Measurements from ENCODE around the gene HMX1. TPM values are rescaled to one million over a fixed set of nuclear protein-coding genes. Genes with fewer than 3 reads are reported as not detected.

The HMX1 gene
- total RNA-seq, 2 experiments from 2014 or later = not detected

GRCh38 chr4:8913858-8914460, 42.3 kb upstream of the HMX1 start:
- no peak overlapping the region for H3K27ac Mint-ChIP-seq
- CTCF ChIA-PET = no interaction called here
- no peak for DNase-seq

DNA sequence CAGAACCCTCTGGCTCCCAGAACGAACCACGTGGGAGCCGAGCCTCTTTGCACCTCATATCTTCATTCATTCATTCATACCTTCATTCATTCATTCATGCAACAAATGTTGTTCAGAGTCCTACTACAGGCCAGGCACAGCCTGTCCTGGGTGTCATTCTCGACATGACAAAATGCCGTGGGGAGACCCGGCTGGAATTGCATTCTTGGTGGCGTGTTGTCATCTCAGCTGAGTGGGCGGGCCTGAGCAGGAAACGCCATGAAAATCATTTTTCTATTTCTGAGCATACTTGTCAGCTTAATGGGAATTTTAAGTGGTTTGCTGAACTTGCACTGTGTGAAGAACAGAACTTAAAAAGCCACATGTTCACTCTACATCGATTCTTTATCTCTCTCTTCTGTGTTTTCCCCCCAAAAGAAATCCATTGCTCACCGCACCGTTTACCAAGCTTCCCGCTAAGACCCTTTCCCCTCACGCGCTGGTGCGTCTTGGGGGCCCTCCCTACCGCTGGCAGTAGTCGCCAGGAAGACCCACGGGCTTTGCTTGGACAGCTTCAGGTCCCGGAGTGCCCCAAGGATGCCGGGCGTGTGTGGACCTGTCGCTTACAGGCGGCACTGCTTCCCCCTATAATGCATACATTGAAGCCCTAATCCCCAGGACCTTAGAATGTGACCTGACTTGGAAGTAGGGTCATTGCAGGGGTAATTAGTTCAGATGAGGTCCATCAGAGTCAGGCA, 41.6 kb upstream of the HMX1 start:
- no peaks in the 10 kb centered on the region for H3K27me3 Mint-ChIP-seq (ENCODE audit: low read depth)
- H3K36me3 Mint-ChIP-seq (ENCODE audit: low read depth) = no peaks in the 10 kb centered on the region
- ATAC-seq = no peak
- CTCF ChIA-PET = no interaction called here
- no peaks in the 10 kb centered on the region for H3K9me3 Mint-ChIP-seq (ENCODE audit: insufficient read depth)
- H3K4me3 Mint-ChIP-seq = no peak overlapping the region
- DNase-seq = no peak
- POLR2A ChIA-PET = no interaction called here
- no peaks in the 10 kb centered on the region for H3K4me1 Mint-ChIP-seq (ENCODE audit: low read depth)
- H3K27ac Mint-ChIP-seq = no peak overlapping the region

More at GRCh38 chr4:8913858-8914460, 42.3 kb upstream of the HMX1 start:
- Mint-ChIP-seq H3K27me3 (ENCODE audit: low read depth) (no peaks in the 10 kb centered on the region), H3K36me3 (ENCODE audit: low read depth) (no peaks in the 10 kb centered on the region), H3K4me1 (ENCODE audit: low read depth) (no peaks in the 10 kb centered on the region), H3K4me3 (no peak overlapping the region), H3K9me3 (ENCODE audit: insufficient read depth) (no peaks in the 10 kb centered on the region)
- no peak for ATAC-seq
- POLR2A ChIA-PET = no interaction called here

DNA sequence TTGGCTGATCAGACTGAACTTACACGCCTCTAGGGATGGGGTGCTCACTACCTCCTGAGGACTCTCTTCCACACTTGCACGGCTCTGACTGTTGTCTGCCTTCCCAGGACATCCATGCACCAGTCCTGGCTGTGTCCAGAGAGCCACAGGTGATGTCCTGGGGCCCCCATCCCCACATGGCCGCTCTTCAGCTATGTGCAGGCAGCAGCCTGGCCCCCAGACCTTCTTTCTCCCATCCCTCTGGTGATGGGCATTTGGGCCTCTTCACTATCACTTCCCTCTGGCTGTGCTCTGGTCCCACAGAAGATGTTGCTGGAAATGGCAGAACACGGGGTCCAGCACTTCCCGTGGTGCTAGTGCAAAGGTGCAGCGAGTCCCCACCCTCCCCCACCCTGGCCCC, 40.9 kb upstream of the HMX1 start:
- no peaks in the 10 kb centered on the region for H3K27me3 Mint-ChIP-seq (ENCODE audit: low read depth)
- H3K9me3 Mint-ChIP-seq (ENCODE audit: insufficient read depth) = no peaks in the 10 kb centered on the region
- CTCF ChIA-PET = no interaction called here
- DNase-seq (no peak), ATAC-seq (no peak)
- POLR2A ChIA-PET = no interaction called here
- H3K27ac Mint-ChIP-seq = no peak overlapping the region
- no peaks in the 10 kb centered on the region for H3K4me1 Mint-ChIP-seq (ENCODE audit: low read depth)
- H3K36me3 Mint-ChIP-seq (ENCODE audit: low read depth) = no peaks in the 10 kb centered on the region
- H3K4me3 Mint-ChIP-seq = no peak overlapping the region

DNA sequence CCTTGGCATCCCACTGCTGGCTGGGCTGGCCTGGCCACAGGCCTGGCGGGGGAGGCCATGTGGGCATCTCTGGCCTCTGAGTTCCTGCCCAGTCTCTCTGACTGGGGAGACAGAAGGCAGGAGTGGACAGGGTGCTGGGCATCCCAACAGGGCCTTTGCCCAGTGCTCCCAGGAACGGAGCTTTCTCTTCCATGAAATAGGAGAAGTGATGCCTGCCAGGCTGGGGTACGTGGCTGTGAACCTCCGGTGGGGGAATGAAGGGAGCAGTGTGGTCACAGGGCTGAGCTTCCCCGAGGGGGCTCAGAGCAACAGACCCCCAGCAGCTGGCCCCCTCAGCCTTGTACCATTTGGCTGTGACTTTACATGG, 40.4 kb upstream of the HMX1 start:
- H3K9me3 Mint-ChIP-seq (ENCODE audit: insufficient read depth) = no peaks in the 10 kb centered on the region
- CTCF ChIA-PET = no interaction called here
- ATAC-seq (no peak), DNase-seq (no peak)
- no peaks in the 10 kb centered on the region for H3K4me1 Mint-ChIP-seq (ENCODE audit: low read depth)
- no peak overlapping the region for H3K27ac Mint-ChIP-seq
- H3K4me3 Mint-ChIP-seq = no peak overlapping the region
- H3K27me3 Mint-ChIP-seq (ENCODE audit: low read depth) = no peaks in the 10 kb centered on the region
- POLR2A ChIA-PET = no interaction called here
- no peaks in the 10 kb centered on the region for H3K36me3 Mint-ChIP-seq (ENCODE audit: low read depth)

- H3K4me1 Mint-ChIP-seq (ENCODE audit: low read depth) = no peaks in the 10 kb centered on the region
- ChIA-PET POLR2A (no interaction called here), CTCF (no interaction called here)
- no peak for DNase-seq
- H3K4me3 Mint-ChIP-seq = no peak overlapping the region
- no peaks in the 10 kb centered on the region for H3K9me3 Mint-ChIP-seq (ENCODE audit: insufficient read depth)
- no peaks in the 10 kb centered on the region for H3K36me3 Mint-ChIP-seq (ENCODE audit: low read depth)
- no peaks in the 10 kb centered on the region for H3K27me3 Mint-ChIP-seq (ENCODE audit: low read depth)
- no peak overlapping the region for H3K27ac Mint-ChIP-seq
- no peak for ATAC-seq
Observed at GRCh38 chr4:8911316-8912088, 39.9 kb upstream of the HMX1 start.

DNA sequence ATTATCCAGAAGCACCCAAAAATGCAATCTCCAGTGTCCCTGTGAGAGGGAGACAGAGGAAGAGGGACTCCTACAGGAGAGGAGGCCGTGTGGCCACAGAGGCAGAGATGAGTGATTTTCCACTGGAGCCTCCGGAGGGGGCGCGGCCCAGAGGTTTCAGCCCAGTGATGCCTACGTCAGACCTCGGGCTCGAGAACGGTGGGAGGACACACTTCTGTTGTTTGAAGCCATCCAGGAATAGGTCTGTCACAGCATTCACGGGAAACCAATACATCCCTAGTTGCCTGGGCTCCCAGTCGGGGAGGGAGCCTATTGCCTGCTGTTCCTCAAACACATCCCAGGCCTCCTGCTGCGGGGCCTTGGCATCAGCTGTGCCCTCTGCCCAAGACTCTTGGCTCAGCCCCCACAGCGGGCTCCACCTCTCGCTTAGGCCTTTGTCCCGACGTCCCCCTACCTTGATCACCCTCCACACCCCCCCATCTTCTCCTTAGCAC, 39.2 kb upstream of the HMX1 start:
- no peak overlapping the region for H3K27ac Mint-ChIP-seq
- H3K4me1 Mint-ChIP-seq (ENCODE audit: low read depth) = no peaks in the 10 kb centered on the region
- H3K36me3 Mint-ChIP-seq (ENCODE audit: low read depth) = no peaks in the 10 kb centered on the region
- CTCF ChIA-PET = no interaction called here
- no peaks in the 10 kb centered on the region for H3K9me3 Mint-ChIP-seq (ENCODE audit: insufficient read depth)
- ATAC-seq (no peak), DNase-seq (no peak)
- no peaks in the 10 kb centered on the region for H3K27me3 Mint-ChIP-seq (ENCODE audit: low read depth)
- POLR2A ChIA-PET = no interaction called here
- no peak overlapping the region for H3K4me3 Mint-ChIP-seq

DNA sequence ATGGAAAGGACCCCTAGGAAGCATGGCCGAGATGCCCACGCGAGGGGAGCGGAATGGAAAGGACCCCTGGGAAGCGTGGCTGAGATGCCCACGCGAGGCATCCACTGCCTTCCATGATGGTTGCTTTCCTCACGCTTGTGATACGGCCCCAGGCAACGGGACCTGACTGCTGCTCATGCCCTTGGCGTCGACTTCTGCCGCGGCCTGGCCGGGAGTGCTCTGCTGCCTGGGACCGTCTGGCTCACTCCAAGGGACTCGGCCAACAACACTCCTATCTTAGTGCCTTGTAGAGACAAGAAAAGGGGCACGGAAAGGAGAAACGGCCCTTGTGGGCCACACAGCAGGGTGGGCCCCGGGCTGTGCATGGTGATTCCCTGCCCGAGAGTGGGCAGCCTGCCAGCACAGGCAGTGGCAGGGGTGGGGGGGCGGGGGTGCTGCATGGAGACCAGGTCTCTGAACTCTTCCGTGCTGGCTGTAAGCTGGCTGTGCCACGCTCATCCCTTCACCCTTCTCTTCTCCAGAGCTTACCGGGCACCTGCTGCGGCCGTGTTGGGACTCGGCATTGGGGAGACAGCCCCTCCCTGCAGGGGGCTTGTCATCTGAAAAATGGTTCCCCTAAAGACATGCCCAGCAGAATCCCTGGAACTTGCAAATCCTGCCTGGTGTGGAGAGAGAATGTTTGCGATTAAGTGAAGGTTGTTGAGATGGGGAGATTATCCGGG, 38.6 kb upstream of the HMX1 start:
- DNase-seq (no peak), ATAC-seq (no peak)
- Mint-ChIP-seq H3K27ac (no peak overlapping the region), H3K36me3 (ENCODE audit: low read depth) (no peaks in the 10 kb centered on the region), H3K4me3 (no peak overlapping the region), H3K9me3 (ENCODE audit: insufficient read depth) (no peaks in the 10 kb centered on the region), H3K27me3 (ENCODE audit: low read depth) (no peaks in the 10 kb centered on the region), H3K4me1 (ENCODE audit: low read depth) (no peaks in the 10 kb centered on the region)
- ChIA-PET POLR2A (no interaction called here), CTCF (no interaction called here)

- H3K27ac Mint-ChIP-seq = no peak overlapping the region
- no peaks in the 10 kb centered on the region for H3K27me3 Mint-ChIP-seq (ENCODE audit: low read depth)
- no peaks in the 10 kb centered on the region for H3K9me3 Mint-ChIP-seq (ENCODE audit: insufficient read depth)
- no peaks in the 10 kb centered on the region for H3K4me1 Mint-ChIP-seq (ENCODE audit: low read depth)
- DNase-seq (no peak), ATAC-seq (no peak)
- H3K36me3 Mint-ChIP-seq (ENCODE audit: low read depth) = no peaks in the 10 kb centered on the region
- ChIA-PET CTCF (no interaction called here), POLR2A (interaction anchor here (0.6 kb wide), 1 partner anchor 76 kb away, joined by 3 read pairs; no protein-coding TSS in a partner anchor)
- no peak overlapping the region for H3K4me3 Mint-ChIP-seq
Observed at GRCh38 chr4:8909548-8909947, 37.9 kb upstream of the HMX1 start.

- Mint-ChIP-seq H3K36me3 (ENCODE audit: low read depth) (no peaks in the 10 kb centered on the region), H3K27me3 (ENCODE audit: low read depth) (no peaks in the 10 kb centered on the region), H3K4me3 (no peak overlapping the region), H3K9me3 (ENCODE audit: insufficient read depth) (no peaks in the 10 kb centered on the region), H3K4me1 (ENCODE audit: low read depth) (no peaks in the 10 kb centered on the region), H3K27ac (no peak overlapping the region)
- ChIA-PET CTCF (no interaction called here), POLR2A (no interaction called here)
- DNase-seq (no peak), ATAC-seq (no peak)
Observed at GRCh38 chr4:8908206-8908893, 36.7 kb upstream of the HMX1 start.

GRCh38 chr4:8907596-8908205, 36.1 kb upstream of the HMX1 start:
- CTCF ChIA-PET = no interaction called here
- no peaks in the 10 kb centered on the region for H3K4me1 Mint-ChIP-seq (ENCODE audit: low read depth)
- no peaks in the 10 kb centered on the region for H3K9me3 Mint-ChIP-seq (ENCODE audit: insufficient read depth)
- DNase-seq = no peak
- H3K4me3 Mint-ChIP-seq = no peak overlapping the region
- H3K36me3 Mint-ChIP-seq (ENCODE audit: low read depth) = no peaks in the 10 kb centered on the region
- POLR2A ChIA-PET = no interaction called here
- no peak for ATAC-seq
- no peak overlapping the region for H3K27ac Mint-ChIP-seq
- no peaks in the 10 kb centered on the region for H3K27me3 Mint-ChIP-seq (ENCODE audit: low read depth)

DNA sequence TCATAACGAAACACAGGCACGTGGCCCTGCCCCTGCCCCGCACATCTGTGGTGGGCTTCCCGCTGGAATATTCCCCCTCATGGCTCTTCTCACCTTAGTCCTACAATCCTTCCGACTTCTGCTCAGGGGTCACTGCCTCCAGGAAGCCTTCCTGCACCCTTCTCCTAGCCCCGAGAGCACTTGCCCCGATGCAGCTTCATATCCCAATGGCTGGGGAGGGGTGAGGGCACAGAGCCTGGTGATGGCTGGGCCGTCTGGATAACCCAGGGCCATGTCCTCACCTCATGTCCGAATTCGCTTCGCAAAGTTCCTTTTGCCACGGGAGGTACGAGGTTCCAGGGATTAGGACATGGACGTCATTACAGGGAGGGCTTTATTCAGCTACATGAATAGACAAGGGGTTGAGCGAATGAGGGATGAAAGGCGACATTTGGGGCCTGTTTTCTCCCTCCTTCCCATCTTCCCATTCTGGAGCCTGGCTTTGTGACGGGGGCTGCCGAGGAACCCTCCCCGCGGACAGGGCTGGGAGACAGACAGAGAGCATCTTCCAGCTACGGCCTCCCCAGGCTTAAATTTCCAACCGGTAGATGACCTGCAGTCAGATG, 35.5 kb upstream of the HMX1 start:
- no peaks in the 10 kb centered on the region for H3K4me1 Mint-ChIP-seq (ENCODE audit: low read depth)
- H3K27me3 Mint-ChIP-seq (ENCODE audit: low read depth) = no peaks in the 10 kb centered on the region
- H3K36me3 Mint-ChIP-seq (ENCODE audit: low read depth) = no peaks in the 10 kb centered on the region
- ATAC-seq = no peak
- DNase-seq = no peak
- no peak overlapping the region for H3K27ac Mint-ChIP-seq
- H3K9me3 Mint-ChIP-seq (ENCODE audit: insufficient read depth) = no peaks in the 10 kb centered on the region
- H3K4me3 Mint-ChIP-seq = no peak overlapping the region
- POLR2A ChIA-PET = no interaction called here
- CTCF ChIA-PET = no interaction called here

Measured in activated CD8-positive, alpha-beta T cell treated with anti-CD3 and anti-CD28 coated beads, Interleukin-2, amount 10 ng/mL, durations not matched to agents 7 days and 5 days (primary cell).